ENCODE data around the gene MED20. TPM values are rescaled to one million over a fixed set of nuclear protein-coding genes. Genes with fewer than 3 reads are reported as not detected.

MED20 gene
- polyA plus RNA-seq, 1 of the 3 experiments (the other 2 are of a cell fraction), result 25.1 TPM

- CTCF ChIA-PET, result interaction anchor here (1.0 to 10.3 kb wide), 8 partner anchors 10 to 153 kb away, joined by 3 to 96 read pairs (median 4); partner anchors contain the start of genes BYSL, MED20 and TOMM6
These were observed 19.2 kb upstream of the MED20 start for GRCh38 chr6:41939848-41940758.

GRCh38 chr6:41939176-41939847 is 18.4 kb upstream of the MED20 start:
- 0 out of 4 replicates have a peak overlapping the region, but pooled peaks of 1 of the 2 experiments have one; percentile 14 for H3K27ac ChIP-seq (ENCODE audit: low read depth in 2 of 2, low read length in 1 of 2)
- H3K79me2 ChIP-seq (ENCODE audit: insufficient read depth), result peaks cover 48% of the 10 kb centered on the region
- DNase-seq, result no peak
- peaks cover 5 to 19% of the 10 kb centered on the region in 2 experiments for H3K36me3 ChIP-seq (replicated peaks in 1 of 2; ENCODE audit: control insufficient read depth in 1 of 2, insufficient read depth in 2 of 2, low read length in 1 of 2)
- H2AFZ ChIP-seq (ENCODE audit: low read depth), result no peak overlapping the region
- H3K4me3 ChIP-seq (ENCODE audit: low read depth in 2 of 2, low read length in 1 of 2), result no peak overlapping the region
- CTCF ChIA-PET, result interaction anchor here (0.8 to 10.3 kb wide), 8 partner anchors 9 to 152 kb away, joined by 3 to 96 read pairs (median 4); partner anchors contain the start of genes BYSL, MED20 and TOMM6
- no peaks in the 10 kb centered on the region for H3K9me3 ChIP-seq
- TF ChIP-seq FOXJ3 (CRISPR knock-in tag; IDR thresholded peaks at IDR 0.05) (no peak), NFIC (IDR thresholded peaks at IDR 0.05; ENCODE audit: borderline replicate concordance) (no peak)
- H3K9me2 ChIP-seq, result no peaks in the 10 kb centered on the region
- peaks cover 23 to 28% of the 10 kb centered on the region in 2 experiments; a peak in 3 of 4 replicates for H3K4me1 ChIP-seq (ENCODE audit: control insufficient read depth in 1 of 2, insufficient read depth in 2 of 2, low read depth in 1 of 2, low read length in 1 of 2)
- peak overlapping the region; percentile 93 for H3K4me2 ChIP-seq
- POLR2A ChIA-PET, result interaction anchor here (1.0 to 2.4 kb wide), 3 partner anchors 12 to 109 kb away, joined by 3 to 7 read pairs (median 5); partner anchors contain the start of genes BYSL and MED20
- H3F3A ChIP-seq (replicated peaks; ENCODE audit: insufficient read depth), result peaks cover 35% of the 10 kb centered on the region
- WGBS (ENCODE audit: low lambda C conversion rate), result 79% methylated on average over 5 of the region's 11 CpGs
- no peaks in the 10 kb centered on the region for H3K27me3 ChIP-seq (ENCODE audit: insufficient read depth)
- H3K9ac ChIP-seq, result no peak overlapping the region
- no peaks in the 10 kb centered on the region for H4K20me1 ChIP-seq (ENCODE audit: insufficient read depth)

More at GRCh38 chr6:41939848-41940758, 19.2 kb upstream of the MED20 start:
- peaks cover 0 to 12% of the 10 kb centered on the region in 2 experiments for H3K36me3 ChIP-seq (replicated peaks in 1 of 2; ENCODE audit: control insufficient read depth in 1 of 2, insufficient read depth in 2 of 2, low read length in 1 of 2)
- TF ChIP-seq SMC3 (IDR thresholded peaks at IDR 0.05; ENCODE audit: low read depth, low read length), result no peak
- no peak for TF ChIP-seq TAF1 (IDR thresholded peaks at IDR 0.05; ENCODE audit: borderline replicate concordance, low read depth, low read length)
- H3K4me3 ChIP-seq (ENCODE audit: low read depth in 2 of 2, low read length in 1 of 2), result peak overlapping the region; percentile 92 to 95
- DNase-seq, result no peak
- H3K27me3 ChIP-seq (ENCODE audit: insufficient read depth), result no peaks in the 10 kb centered on the region
- H3F3A ChIP-seq (replicated peaks; ENCODE audit: insufficient read depth), result peaks cover 28% of the 10 kb centered on the region
- H3K4me2 ChIP-seq, result peak overlapping the region; percentile 93
- H4K20me1 ChIP-seq (ENCODE audit: insufficient read depth), result no peaks in the 10 kb centered on the region
- peak overlapping the region; percentile 79 for H3K9ac ChIP-seq
- peak overlapping the region in 1 of 2 experiments; percentile 48; a peak in 1 of 4 replicates for H3K27ac ChIP-seq (ENCODE audit: low read depth in 2 of 2, low read length in 1 of 2)
- H3K4me1 ChIP-seq (ENCODE audit: control insufficient read depth in 1 of 2, insufficient read depth in 2 of 2, low read depth in 1 of 2, low read length in 1 of 2), result peaks cover 23 to 28% of the 10 kb centered on the region in 2 experiments; a peak in 3 of 4 replicates
- POLR2A ChIA-PET, result interaction anchor here (1.0 to 2.4 kb wide), 3 partner anchors 13 to 108 kb away, joined by 3 to 7 read pairs (median 5); partner anchors contain the start of genes BYSL and MED20
- 60% methylated on average over 25 of the region's 27 CpGs for WGBS (ENCODE audit: low lambda C conversion rate)
- no peaks in the 10 kb centered on the region for H3K9me2 ChIP-seq
- no peak overlapping the region for H2AFZ ChIP-seq (ENCODE audit: low read depth)
- H3K9me3 ChIP-seq, result no peaks in the 10 kb centered on the region
- H3K79me2 ChIP-seq (ENCODE audit: insufficient read depth), result peaks cover 45% of the 10 kb centered on the region

- 94% methylated on average over 5 of the region's 5 CpGs for WGBS (ENCODE audit: low lambda C conversion rate)
- POLR2A ChIA-PET, result interaction anchor here (1.5 to 2.4 kb wide), 2 partner anchors 12 to 17 kb away, joined by 5 to 7 read pairs; partner anchors contain the start of genes BYSL and MED20
- no peak for DNase-seq
- Histone ChIP-seq H3K9ac (no peak overlapping the region), H3K9me3 (no peaks in the 10 kb centered on the region), H4K20me1 (ENCODE audit: insufficient read depth) (no peaks in the 10 kb centered on the region), H3F3A (replicated peaks; ENCODE audit: insufficient read depth) (peaks cover 34% of the 10 kb centered on the region), H3K27ac (ENCODE audit: low read depth in 2 of 2, low read length in 1 of 2) (peak overlapping the region in 1 of 2 experiments; percentile 14; a peak in 1 of 4 replicates), H3K4me2 (peak overlapping the region; percentile 93; the same call in 1 of the 2 replicates), H3K9me2 (no peaks in the 10 kb centered on the region), H3K36me3 (replicated peaks in 1 of 2; ENCODE audit: control insufficient read depth in 1 of 2, insufficient read depth in 2 of 2, low read length in 1 of 2) (peaks cover 9 to 23% of the 10 kb centered on the region in 2 experiments), H3K79me2 (ENCODE audit: insufficient read depth) (peaks cover 48% of the 10 kb centered on the region), H2AFZ (ENCODE audit: low read depth) (no peak overlapping the region), H3K4me3 (ENCODE audit: low read depth in 2 of 2, low read length in 1 of 2) (no peak overlapping the region), H3K4me1 (ENCODE audit: control insufficient read depth in 1 of 2, insufficient read depth in 2 of 2, low read depth in 1 of 2, low read length in 1 of 2) (peaks cover 23 to 28% of the 10 kb centered on the region in 2 experiments; a peak in 3 of 4 replicates), H3K27me3 (ENCODE audit: insufficient read depth) (no peaks in the 10 kb centered on the region)
- CTCF ChIA-PET, result interaction anchor here (0.8 to 10.3 kb wide), 9 partner anchors 8 to 570 kb away, joined by 3 to 96 read pairs (median 4); partner anchors contain the start of genes BYSL, MED20 and TOMM6
- TF ChIP-seq GABPA (IDR thresholded peaks at IDR 0.05; ENCODE audit: low read depth), result no peak
- no peak for TF ChIP-seq FOXM1 (IDR thresholded peaks at IDR 0.05; ENCODE audit: low read depth)
- TF ChIP-seq RXRA (IDR thresholded peaks at IDR 0.05; ENCODE audit: borderline replicate concordance, low read depth), result no peak
- TF ChIP-seq SMC3 (IDR thresholded peaks at IDR 0.05; ENCODE audit: low read depth, low read length), result no peak
- no peak for TF ChIP-seq MEF2A (IDR thresholded peaks at IDR 0.05; ENCODE audit: borderline replicate concordance, low read depth)
- TF ChIP-seq REST (IDR thresholded peaks at IDR 0.05; ENCODE audit: low read depth, low read length), result no peak
- TF ChIP-seq RAD21 (IDR thresholded peaks at IDR 0.05; ENCODE audit: low read length), result no peak
These were observed 17.7 kb upstream of the MED20 start for GRCh38 chr6:41938590-41939175.

Measured in SK-N-SH (cell line).